ENCODE measurements around the gene SNX15.
"Not testable (repeated sequence)": the region's sequence is repeated elsewhere in the genome, so short reads cannot be mapped to it uniquely, and the experiment has no call there.

The SNX15 gene, protein sequence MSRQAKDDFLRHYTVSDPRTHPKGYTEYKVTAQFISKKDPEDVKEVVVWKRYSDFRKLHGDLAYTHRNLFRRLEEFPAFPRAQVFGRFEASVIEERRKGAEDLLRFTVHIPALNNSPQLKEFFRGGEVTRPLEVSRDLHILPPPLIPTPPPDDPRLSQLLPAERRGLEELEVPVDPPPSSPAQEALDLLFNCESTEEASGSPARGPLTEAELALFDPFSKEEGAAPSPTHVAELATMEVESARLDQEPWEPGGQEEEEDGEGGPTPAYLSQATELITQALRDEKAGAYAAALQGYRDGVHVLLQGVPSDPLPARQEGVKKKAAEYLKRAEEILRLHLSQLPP

GRCh38 chr11:65027213-65028067 is at the start of gene SNX15:
Gene SNX15, plus strand, starts transcription at chr11:65027439. Its CDS starts 99 bp downstream, at chr11:65027538.
- DNase-seq, result peak; percentile 96

- not testable (repeated sequence) for DNase-seq
Observed at GRCh38 chr11:64983339-64983738, 43.9 kb upstream of the SNX15 start.

DNA sequence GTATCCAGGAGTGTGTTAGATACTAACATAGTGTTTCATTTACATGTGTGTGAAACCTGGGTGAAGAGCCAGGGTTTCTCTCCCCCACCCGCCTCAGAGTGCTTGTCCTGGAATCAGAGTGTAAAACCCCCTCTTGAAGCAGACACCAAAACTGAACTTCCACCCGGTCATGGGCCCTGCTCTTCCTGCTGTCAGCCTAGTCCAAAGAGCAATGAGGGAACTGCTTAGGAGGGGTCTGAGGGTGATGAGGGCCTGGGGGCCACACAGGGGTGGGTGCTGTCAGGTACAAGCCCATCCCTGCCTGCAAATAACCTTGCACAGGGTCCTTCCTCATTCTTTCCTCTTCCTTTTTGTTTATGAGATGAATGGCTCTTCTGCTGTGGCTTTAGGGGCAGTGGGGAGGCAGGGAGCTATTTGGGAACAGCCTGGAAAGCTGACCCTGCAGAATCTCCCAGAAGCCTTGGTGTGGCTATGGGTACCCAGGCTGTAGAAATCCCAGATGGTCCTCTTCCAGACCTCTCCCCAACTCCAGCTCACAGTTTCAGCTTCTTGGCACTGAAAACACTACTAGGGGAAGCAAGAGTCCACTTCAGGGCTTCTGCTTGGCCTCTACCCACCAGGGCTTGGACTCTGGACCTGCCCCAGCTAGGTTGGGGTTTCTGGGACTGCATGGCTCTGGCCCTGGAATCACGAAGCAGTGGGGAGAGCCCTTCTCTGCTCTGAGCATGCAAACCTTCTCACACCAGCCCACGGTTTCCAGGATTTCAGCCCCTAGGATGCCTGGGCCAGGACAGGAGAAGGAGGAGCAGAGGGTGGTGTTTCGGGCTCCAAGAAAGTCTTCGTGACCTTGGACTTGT is 39.0 kb upstream of the SNX15 start:
- no peak for DNase-seq

DNA sequence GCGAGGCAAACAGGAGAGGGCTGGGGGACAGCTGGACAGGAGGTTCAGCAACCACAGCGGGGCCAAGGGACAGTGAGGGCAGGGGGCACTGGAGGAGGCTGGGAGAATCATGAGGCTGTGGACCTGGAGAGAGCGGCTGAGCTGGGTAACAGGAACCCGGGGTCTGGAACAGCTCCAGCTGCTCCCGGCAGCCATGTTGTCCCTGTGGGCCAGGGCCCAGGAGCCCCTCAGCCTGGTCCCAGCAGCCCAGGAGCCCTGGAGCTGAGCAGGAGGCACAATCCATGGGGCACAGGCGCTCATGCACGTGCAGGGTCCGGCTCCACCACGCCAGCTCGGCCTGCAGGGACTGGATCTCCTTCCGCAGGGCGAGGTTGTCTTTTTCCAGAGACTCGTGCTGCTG is 37.8 kb upstream of the SNX15 start:
- DNase-seq, result no peak

DNA sequence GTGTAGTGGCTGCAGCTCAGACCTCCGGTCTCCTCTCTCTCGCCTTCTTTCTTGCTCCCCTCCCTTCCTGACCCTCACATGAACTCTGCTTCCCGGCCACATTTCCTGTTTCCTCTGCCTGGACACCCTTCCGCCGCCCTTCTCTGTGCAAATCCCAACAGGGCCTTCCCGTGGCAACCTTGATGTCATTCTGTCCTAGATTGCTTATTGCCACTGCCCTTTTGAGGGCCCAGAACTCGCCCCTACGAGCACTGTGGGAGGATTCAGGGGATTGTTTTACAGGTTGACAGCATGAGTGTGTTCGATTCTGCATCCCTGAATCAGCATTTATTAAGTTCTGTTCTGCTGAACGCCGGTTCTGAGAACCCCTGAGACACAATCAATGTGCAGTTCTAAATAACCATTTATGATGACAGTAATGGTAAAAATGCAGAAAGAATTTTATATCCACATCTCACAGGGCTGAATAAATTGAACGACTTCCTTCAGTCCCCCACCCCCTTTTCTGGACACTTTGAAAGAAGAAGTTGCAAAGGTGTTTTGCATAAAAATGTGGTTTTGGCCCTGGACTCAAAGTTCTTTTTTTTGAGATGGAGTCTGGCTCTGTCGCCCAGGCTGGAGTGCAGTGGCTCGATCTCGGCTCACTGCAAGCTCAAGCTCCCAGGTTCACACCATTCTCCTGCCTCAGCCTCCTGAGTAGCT is 36.9 kb upstream of the SNX15 start:
- DNase-seq, result no peak

DNA sequence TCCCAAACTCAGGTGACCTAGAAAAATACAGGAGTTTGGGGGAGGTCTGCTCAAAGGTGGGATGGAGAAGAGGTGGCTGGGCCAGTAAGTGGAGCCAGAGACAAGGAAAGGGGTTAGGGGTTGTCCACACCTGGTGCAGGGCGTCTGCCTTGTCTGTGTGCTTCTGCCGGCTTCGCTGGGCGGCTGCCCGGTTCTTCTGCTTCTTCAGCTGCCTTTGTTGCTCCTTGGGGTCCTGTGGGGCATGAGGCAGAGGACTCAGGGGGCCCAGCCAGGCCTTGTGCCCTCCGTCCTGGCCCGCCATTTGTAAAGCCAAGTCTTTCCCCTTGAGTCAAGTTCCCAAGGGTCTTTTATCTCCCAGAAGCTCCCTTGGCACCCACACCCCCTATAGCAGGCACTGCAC is 32.9 kb upstream of the SNX15 start:
- DNase-seq, result no peak

DNA sequence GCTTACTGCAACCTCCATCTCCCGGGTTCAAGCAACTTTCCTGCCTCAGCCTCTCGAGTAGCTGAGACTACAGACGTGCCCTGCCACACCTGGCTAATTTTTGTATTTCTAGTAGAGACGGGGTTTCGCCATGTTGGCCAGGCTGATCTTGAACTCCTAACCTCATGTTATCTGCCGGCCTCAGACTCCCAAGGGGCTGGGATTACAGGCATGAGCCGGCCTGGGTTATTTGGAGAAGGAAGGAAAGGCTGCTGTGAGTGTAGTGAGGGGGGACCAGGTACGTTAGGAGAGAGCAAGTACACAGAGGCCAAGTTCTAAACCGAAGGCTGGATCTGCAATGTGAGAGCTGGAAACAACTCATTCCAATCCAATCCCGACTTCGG is 30.9 kb upstream of the SNX15 start:
- no peak for DNase-seq

- peak; percentile 29 for DNase-seq
Observed at GRCh38 chr11:64996710-64997380, 30.4 kb upstream of the SNX15 start, which contains the start of gene BATF2. Gene BATF2, minus strand, starts transcription at chr11:64996971. Its CDS starts 57 bp downstream, at chr11:64996914.

DNA sequence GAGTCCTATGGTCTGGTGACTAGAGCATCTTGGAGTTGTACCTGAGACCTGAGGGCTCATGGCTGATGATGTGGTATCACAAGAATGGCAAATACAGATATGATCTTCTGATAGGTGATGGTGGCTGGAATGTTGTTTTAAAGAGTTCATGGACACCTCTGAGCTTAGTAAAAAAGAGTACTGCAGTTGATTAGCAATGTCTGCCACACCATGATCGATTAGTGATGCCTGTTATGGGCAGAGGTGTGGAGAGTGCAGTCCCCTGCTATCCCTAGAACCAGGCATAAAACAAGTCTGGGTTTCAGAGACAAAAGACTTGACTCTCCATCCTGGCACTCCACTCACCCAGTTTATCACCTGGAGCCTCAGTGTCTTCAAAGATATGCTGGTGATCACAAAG is 29.1 kb upstream of the SNX15 start:
- no peak for DNase-seq

GRCh38 chr11:64998690-64999431 is 28.4 kb upstream of the SNX15 start:
- peak; percentile 75 for DNase-seq

DNA sequence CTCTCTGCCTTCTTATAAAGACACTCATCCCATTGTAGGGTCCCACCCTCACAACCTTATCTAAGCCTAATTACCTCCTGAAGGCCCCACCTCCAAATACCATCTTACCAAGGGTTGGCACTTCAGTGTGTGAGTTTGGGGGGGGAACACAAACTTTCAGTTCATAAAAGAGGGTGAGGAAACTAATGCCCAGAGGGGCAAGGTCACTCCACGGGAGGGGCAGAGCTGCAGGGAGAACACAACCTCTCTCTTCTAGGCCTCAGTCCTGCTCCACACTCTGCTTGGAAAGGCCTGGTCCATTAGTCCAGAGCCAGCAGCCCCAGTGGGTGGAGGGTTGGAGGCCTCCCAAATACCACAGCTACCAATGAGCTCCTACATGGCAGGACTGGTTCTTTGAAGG is 27.8 kb upstream of the SNX15 start:
- no peak for DNase-seq

DNA sequence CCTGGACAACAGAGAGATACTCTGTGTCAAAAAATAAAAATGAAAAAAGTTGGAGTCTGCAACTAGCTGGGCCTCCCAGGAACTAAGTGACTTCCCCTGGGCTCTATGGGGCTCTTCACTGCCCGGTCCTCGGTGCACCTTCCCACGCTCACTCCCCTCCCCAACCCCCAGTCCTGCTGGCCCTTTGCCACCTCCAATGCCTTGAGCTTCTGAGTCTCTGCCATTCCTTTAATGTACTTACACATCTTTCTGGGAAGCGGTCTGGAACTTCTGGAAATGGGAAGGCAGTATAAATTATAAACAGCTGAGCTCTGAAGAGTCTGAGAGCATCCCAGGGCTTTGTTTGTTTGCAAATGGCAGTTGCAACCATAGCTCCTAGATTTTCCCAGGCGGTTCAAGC is 24.5 kb upstream of the SNX15 start:
- DNase-seq, result no peak

GRCh38 chr11:65003282-65003681 is 24.0 kb upstream of the SNX15 start:
- no peak for DNase-seq

- not testable (repeated sequence) for DNase-seq
Observed at GRCh38 chr11:65003968-65004367, 23.3 kb upstream of the SNX15 start.

- no peak for DNase-seq
Observed at GRCh38 chr11:65008016-65008415, 19.2 kb upstream of the SNX15 start.

DNA sequence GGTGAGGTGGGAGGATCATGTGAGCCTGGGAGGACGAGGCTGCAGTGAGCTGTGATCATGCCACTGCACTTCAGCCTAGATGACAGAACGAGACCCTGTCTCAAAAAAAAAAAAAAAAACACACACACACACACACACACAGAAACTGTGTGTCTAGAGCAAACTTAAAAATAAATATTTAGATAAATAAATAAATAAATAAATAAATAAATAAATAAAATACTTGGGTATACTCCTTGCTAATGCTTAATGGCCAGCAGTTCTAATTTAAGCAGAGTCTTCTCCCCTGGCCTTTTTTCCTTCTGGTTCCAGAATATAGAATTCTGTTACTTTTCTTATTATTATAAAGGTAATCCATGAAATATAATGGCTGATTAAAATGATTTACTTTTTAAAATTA is 18.4 kb upstream of the SNX15 start:
- no peak for DNase-seq

DNA sequence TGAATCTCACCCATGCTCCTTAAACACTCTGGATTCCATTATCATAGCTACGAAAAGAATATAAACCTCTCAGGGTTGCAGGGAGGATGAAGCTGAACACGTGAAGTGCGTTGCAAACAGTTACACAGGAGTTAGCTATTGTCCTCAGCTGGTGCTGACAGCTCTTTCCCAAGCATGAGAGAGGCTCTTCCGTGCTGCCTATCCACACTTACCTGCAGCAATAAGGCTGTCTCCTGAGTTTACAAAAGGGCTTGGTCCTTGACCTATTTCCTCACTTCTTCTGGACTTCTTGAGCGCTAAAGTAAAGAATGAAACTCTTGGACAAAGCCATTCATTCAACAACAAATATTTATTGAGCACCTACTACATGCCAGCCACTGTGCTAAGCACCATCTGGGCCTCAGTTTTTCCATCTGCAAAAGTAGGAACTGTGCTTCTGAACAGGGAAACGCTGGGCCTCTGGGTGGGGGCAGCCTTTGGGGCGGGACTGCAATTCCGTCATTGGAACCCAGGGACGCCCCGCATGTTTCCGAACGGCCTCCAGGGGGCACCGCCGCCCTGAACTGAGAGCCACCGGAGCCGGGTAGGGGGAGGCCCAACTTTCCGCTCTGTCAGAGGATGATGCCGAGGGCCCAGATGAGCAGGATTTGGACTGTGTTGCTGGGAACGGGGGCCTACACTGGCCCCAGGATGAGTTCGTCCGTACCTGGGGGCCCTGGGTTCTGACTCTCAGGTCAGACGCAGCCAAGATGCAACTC is 13.9 kb upstream of the SNX15 start:
- peak; percentile 84 for DNase-seq

- DNase-seq, result peak; percentile 93
Observed at GRCh38 chr11:65013888-65014725, 13.1 kb upstream of the SNX15 start, which contains the start of gene ARL2. Gene ARL2, plus strand, starts transcription at chr11:65014160. Its CDS starts 48 bp downstream, at chr11:65014208.

DNA sequence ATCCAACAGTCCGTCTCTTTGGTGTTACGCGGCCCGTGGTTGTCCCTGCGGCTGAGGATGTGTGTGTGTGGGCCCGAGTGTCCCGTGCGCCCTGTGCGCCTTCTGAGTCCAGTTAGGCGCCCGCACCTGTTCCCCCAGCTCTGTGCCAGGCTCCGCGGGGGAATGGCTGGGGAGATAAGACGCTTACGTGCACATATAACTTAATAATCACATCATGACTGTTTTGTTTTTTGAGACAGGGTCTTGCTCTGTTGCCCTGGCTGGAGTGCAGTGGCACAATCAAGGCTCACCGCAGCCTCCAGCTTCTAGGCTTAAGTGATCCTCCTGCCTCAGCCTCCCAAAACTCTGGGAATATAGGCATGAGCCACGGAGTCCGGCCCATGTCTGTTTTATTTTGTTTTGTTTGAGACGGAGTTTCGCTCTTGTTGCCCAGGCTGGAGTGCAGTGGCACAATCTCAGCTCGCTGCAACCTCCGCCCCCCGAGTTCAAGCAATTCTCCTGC is 12.5 kb upstream of the SNX15 start:
- DNase-seq, result no peak

Data from NCI-H2171 (cell line).